Colonic mucosa (tissue), 4 donors: ENCODE data around the gene JMJD4. TPM values are rescaled to one million over a fixed set of nuclear protein-coding genes. Genes with fewer than 3 reads are reported as not detected.

ENCODE experiments used
- DNase-seq: peaks from one replicate; pipeline ENCODE4 v3.0.0-alpha.2; 2020
- H3K27ac ChIP-seq: fragments of 200-600 bp; one replicate; pipeline ENCODE4 v1.8.0; 2021
- H3K27me3 ChIP-seq: fragments of 200-600 bp; one replicate; pipeline ENCODE4 v1.8.0; 2021
- H3K36me3 ChIP-seq: fragments of 200-600 bp; one replicate; pipeline ENCODE4 v1.8.0; 2021
- H3K4me1 ChIP-seq: fragments of 200-600 bp; one replicate; pipeline ENCODE4 v1.8.0; 2021; ENCODE audit warnings: mild to moderate bottlenecking
- H3K4me3 ChIP-seq: fragments of 200-600 bp; one replicate; pipeline ENCODE4 v1.8.0; 2021
- H3K9ac ChIP-seq, 2 donors: one replicate each; pipeline ENCODE4 v1.7.0; 2013; ENCODE audit warnings: control low read depth in 2 of 2, low read depth in 2 of 2, low read length in 2 of 2
- H3K9me3 ChIP-seq: fragments of 200-600 bp; one replicate; pipeline ENCODE4 v1.8.0; 2021
- intact Hi-C: fragments of 100-400 bp; cut with DNase I; formaldehyde crosslinking; loops from one replicate; pipeline ENCODE4 v1.14.1; 2022
- total RNA-seq, 2 donors: library from RNA; stranded (reverse); fragmentation: NEBNext Ultra II Directional in 1 of 2; extraction: Animal tissue kit (Norgen Biotek cat#: 25700) in 1 of 2; gene quantifications; one replicate each; pipeline ENCODE4 v1.2.1, GENCODE V29; 2021
- TF ChIP-seq, protein P1 (sequence below): fragments of 200-600 bp; IDR thresholded peaks from one replicate; pipeline ENCODE4 v1.8.0; 2022; ENCODE audit warnings: antibody characterized with exemption, mild to moderate bottlenecking
- donor health status: healthy.
- donor health status: DM: no; HTN: no; CAD: no.
- donor health status: DM: no; HTN: no; CAD: no.

Gene JMJD4
- total RNA-seq, 2 donors from 2014 or later = 9.0 to 16.0 TPM

DNA sequence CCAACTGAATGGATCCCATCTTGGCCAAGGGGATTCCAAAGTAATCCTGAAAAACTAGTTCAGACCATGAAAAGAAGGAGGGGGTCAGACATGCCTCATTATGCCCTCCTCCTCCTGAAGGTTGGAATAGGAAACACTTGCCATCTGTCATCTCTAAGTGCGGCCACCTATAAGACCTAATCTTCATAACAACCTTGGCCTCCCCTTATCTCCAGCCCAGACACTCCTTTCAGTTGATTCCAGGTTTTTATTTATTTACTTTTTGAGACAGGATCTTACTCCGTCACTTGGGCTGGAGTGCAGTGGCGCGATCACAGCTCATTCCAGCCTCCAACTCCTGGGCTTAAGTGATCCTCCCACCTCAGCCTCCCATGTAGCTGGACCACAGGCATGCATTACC is 19.9 kb upstream of the JMJD4 start:
- H3K36me3 ChIP-seq = no peaks in the 10 kb centered on the region
- TF ChIP-seq, protein P1, sequence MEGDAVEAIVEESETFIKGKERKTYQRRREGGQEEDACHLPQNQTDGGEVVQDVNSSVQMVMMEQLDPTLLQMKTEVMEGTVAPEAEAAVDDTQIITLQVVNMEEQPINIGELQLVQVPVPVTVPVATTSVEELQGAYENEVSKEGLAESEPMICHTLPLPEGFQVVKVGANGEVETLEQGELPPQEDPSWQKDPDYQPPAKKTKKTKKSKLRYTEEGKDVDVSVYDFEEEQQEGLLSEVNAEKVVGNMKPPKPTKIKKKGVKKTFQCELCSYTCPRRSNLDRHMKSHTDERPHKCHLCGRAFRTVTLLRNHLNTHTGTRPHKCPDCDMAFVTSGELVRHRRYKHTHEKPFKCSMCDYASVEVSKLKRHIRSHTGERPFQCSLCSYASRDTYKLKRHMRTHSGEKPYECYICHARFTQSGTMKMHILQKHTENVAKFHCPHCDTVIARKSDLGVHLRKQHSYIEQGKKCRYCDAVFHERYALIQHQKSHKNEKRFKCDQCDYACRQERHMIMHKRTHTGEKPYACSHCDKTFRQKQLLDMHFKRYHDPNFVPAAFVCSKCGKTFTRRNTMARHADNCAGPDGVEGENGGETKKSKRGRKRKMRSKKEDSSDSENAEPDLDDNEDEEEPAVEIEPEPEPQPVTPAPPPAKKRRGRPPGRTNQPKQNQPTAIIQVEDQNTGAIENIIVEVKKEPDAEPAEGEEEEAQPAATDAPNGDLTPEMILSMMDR = no peak
- intact Hi-C loops = no loop called here
- H3K27ac ChIP-seq = no peak overlapping the region
- no peak for DNase-seq
- H3K27me3 ChIP-seq = no peaks in the 10 kb centered on the region
- H3K9ac ChIP-seq = no peak overlapping the region
- H3K4me1 ChIP-seq = no peaks in the 10 kb centered on the region
- H3K4me3 ChIP-seq = no peak overlapping the region
- no peaks in the 10 kb centered on the region for H3K9me3 ChIP-seq

DNA sequence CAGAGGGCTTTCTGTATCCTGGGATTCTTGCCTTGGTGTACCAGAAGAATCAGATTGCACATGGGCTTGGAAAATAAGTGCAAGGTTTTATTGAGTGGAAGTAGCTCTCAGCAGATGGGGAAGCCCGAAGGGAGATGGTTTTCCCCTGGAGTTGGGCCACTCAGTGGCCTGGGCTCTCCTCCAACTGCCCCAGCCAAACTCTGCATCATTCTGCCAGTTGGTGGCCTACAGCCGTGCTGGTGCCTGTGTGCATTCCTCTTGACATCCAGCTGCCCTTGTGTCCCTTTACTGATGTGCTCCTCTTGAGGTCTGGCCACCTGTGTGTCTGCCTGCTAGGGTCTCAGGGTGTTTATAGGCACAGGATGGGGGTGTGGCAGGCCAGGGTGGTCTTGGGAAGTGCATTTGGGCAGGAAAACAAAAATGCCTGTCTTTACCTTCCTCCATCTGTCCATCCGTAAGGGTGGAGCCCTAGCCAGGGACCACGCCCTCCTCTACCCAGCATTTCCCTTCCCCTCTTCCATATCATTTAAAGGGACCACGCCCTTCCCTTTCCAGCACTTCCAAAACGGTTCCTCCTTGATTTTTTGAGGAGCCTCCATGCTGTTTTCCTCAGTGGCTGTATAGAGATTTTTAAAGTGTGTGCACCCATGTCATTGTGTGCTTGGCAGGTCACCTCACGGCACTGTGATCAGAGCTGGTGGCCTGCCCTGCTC is 19.1 kb upstream of the JMJD4 start:
- Histone ChIP-seq H3K27me3 (no peaks in the 10 kb centered on the region), H3K9me3 (no peaks in the 10 kb centered on the region), H3K4me1 (no peaks in the 10 kb centered on the region), H3K27ac (no peak overlapping the region), H3K9ac (no peak overlapping the region), H3K4me3 (no peak overlapping the region), H3K36me3 (no peaks in the 10 kb centered on the region)
- no peak for DNase-seq
- intact Hi-C loops = no loop called here
- TF ChIP-seq, protein P1 = no peak

DNA sequence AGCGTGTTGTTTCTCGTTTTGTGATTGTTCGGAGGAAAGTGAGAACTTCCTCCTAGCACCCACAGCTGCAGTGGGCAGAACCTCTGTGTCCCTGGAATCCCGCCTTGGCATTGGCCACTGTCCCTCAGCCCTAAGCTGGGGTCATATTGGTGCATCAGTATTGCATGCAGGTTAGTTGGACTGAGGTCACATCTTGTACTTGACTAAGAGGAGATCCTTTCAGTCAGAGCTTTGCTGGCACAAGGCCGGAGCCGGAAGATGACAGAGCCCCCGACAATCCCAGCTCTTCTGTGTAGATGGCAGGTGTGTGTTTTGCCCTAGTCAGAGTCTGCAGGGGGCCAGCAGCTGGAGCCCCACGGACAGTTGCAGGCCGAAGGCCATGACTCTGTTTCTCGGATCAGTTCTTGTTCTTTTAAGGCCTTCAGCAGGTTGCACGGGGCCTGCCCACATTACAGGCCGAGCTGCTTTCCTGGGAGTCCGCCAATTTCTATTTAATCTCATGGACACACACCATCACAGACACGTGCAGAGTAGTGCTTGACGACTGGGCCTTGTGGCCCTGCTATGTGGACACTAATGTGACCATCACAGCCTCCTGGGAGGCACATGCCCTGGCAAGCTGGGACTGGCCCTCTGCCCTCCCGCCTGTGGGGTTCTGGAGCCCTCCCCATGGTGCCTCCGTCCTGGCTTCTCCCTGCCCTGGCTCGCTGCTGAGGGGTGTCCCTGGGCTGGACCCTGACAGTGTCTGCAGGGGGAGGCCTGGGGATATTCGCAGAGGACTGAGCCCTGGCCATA is 15.0 kb upstream of the JMJD4 start:
- Histone ChIP-seq H3K27ac (no peak overlapping the region), H3K4me1 (peaks cover under 1% of the 10 kb centered on the region), H3K9me3 (no peaks in the 10 kb centered on the region), H3K36me3 (no peaks in the 10 kb centered on the region), H3K27me3 (no peaks in the 10 kb centered on the region), H3K9ac (no peak overlapping the region), H3K4me3 (no peak overlapping the region)
- DNase-seq = no peak
- intact Hi-C loops = no loop called here
- TF ChIP-seq, protein P1 = no peak

DNA sequence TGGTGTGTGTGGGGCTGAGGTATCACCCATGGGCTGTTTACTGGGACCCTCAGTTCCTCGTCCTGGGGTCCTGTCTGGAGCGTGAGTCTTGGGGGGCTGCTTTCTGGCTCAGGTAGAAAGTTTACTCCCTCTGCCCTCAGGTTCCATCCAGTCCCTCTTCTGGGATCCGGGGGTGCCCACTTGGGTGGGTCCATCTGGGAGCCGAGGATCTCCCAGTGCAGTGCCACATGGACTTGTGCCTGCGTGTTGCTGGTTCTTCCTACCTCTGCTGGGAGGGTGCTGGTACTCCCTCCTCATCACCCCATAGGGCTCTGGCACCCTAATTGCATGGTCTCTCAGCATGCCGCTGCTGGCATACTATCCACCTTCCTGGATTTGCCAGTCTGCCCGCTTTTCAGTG is 14.1 kb upstream of the JMJD4 start:
- TF ChIP-seq, protein P1 = no peak
- H3K27me3 ChIP-seq = no peaks in the 10 kb centered on the region
- H3K9ac ChIP-seq = no peak overlapping the region
- H3K4me1 ChIP-seq = peaks cover 6% of the 10 kb centered on the region
- no peak for DNase-seq
- intact Hi-C loops = no loop called here
- H3K4me3 ChIP-seq = no peak overlapping the region
- H3K27ac ChIP-seq = no peak overlapping the region
- no peaks in the 10 kb centered on the region for H3K36me3 ChIP-seq
- H3K9me3 ChIP-seq = no peaks in the 10 kb centered on the region

DNA sequence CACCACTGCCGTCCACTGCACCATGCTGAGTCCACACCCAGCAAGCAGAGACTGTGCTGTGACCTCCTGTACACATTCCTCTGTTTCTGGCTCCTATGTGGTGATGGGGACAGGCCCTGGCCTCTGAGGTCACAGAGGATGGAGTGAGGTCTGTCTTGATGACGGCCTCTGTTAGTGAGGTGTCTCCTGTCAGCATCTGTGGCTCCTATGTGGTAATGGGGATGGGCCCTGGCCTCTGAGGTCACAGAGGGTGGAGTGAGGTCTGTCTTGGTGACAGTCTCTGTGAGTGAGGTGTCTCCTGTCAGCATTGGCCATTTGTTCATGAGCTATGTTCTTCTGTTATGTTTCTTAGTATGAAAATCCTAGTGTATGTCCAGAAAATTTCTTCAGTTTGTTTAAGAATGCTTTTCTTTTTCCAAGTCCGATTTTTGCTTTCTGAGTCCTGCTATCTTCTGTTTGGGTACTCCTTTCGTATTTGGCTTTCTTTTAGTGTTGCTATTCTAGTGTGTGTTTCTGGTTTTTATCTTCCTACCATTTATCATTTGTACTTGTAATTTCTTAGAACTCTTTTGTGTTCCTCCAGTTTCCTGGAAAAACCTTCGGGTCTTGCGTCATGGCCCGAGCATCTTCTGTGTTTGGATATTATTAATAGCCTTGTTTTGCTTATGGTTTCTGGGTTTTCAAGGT is 13.5 kb upstream of the JMJD4 start:
- Histone ChIP-seq H3K27ac (peak overlapping the region; percentile 44), H3K36me3 (no peaks in the 10 kb centered on the region), H3K4me1 (peaks cover 6% of the 10 kb centered on the region), H3K27me3 (no peaks in the 10 kb centered on the region), H3K9ac (no peak overlapping the region), H3K9me3 (no peaks in the 10 kb centered on the region), H3K4me3 (no peak overlapping the region)
- TF ChIP-seq, protein P1 = no peak
- intact Hi-C loops = no loop called here
- no peak for DNase-seq
